Gastroesophageal sphincter (tissue), 4 donors: Measurements from ENCODE around the gene U2AF1L4. TPM values are rescaled to one million over a fixed set of nuclear protein-coding genes. Genes with fewer than 3 reads are reported as not detected.

Experiments used
- ATAC-seq: fragments of 150-250 bp; one replicate; pipeline ENCODE4 v1.9.1; 2016; ENCODE audit warnings: mild to moderate bottlenecking, moderate library complexity
- H3K27ac ChIP-seq, 4 donors: fragments of 200-600 bp; sonication (generic) in 3 of 4; 1 replicate in 3 of 4; 2 replicates in 1 of 4; pipeline ENCODE4 v1.5.1; 2016 to 2019
- H3K27me3 ChIP-seq: fragments of 200-600 bp; sonication (generic); one replicate; pipeline ENCODE4 v1.5.1; 2019
- H3K36me3 ChIP-seq, 2 donors: fragments of 200-600 bp; sonication (generic); one replicate each; pipeline ENCODE4 v1.5.1; 2019; ENCODE audit warnings: control low read depth in 1 of 2
- H3K4me1 ChIP-seq, 3 donors: fragments of 200-600 bp; sonication (generic); 1 replicate in 2 of 3; 2 replicates in 1 of 3; pipeline ENCODE4 v1.5.1; 2016 to 2019; ENCODE audit warnings: control low read depth in 2 of 3
- H3K4me3 ChIP-seq, 2 donors: fragments of 200-600 bp; sonication (generic); one replicate each; pipeline ENCODE4 v1.5.1; 2019; ENCODE audit warnings: mild to moderate bottlenecking in 1 of 2, moderate library complexity in 1 of 2
- H3K9me3 ChIP-seq, 3 donors: fragments of 200-600 bp; sonication (generic); one replicate each; pipeline ENCODE4 v1.5.1; 2017 to 2019; ENCODE audit warnings: control low read depth in 2 of 3
- CTCF ChIP-seq, 4 experiments: fragments of 200-600 bp in 2 of 4; fragments of 450-650 bp in 2 of 4; sonication (generic) in 1 of 4; IDR thresholded peaks; one replicate each; pipeline ENCODE4 v1.5.1; 2017 to 2019; ENCODE audit warnings: antibody characterized with exemption in 4 of 4, mild to moderate bottlenecking in 2 of 4, moderate library complexity in 2 of 4
- EP300 ChIP-seq: sonication (generic); formaldehyde crosslinking; IDR thresholded peaks from one replicate; pipeline ENCODE4 v1.6.1; 2017; ENCODE audit warnings: antibody characterized with exemption, mild to moderate bottlenecking
- POLR2A ChIP-seq, 2 donors: fragments of 450-650 bp; IDR thresholded peaks; one replicate each; pipeline ENCODE4 v1.6.1; 2017; ENCODE audit warnings: antibody characterized with exemption in 2 of 2, mild to moderate bottlenecking in 2 of 2, moderate library complexity in 1 of 2
- POLR2AphosphoS5 ChIP-seq: sonication (generic); formaldehyde crosslinking; IDR thresholded peaks from one replicate; pipeline ENCODE4 v1.6.1; 2017; ENCODE audit warnings: antibody characterized with exemption
- WGBS, 2 donors: methylation state at CpG; one replicate each; pipeline ENCODE4 v1.1.5; 2018; ENCODE audit warnings: low coverage in 1 of 2; 5-methylcytosine and 5-hydroxymethylcytosine counted together
- total RNA-seq, 4 donors: library from RNA; depleted of rRNA; stranded (reverse); fragments of >200 nt; gene quantifications; one replicate each; pipeline ENCODE4 v1.1.0, GENCODE V29; 2016

The U2AF1L4 gene
- total RNA-seq, 4 donors from 2014 or later = 7.5 to 29.3 (median 23.7) TPM

- Histone ChIP-seq H3K36me3 (peaks cover 0 to 17% of the 10 kb centered on the region in 2 donors), H3K4me3 (peak overlapping the region; percentile 57 to 94), H3K4me1 (peaks cover 0 to 43% (median 19%) of the 10 kb centered on the region in 3 donors), H3K27me3 (no peaks in the 10 kb centered on the region), H3K27ac (peak overlapping the region; percentile 35 to 98 (median 92)), H3K9me3 (no peaks in the 10 kb centered on the region)
- TF ChIP-seq CTCF (IDR thresholded peaks at IDR 0.05) (no peak), EP300 (no peak), POLR2AphosphoS5 (no peak), POLR2A (IDR thresholded peaks at IDR 0.05) (no peak)
- 0 to 5% methylated on average over 12 to 34 of the region's 52 CpGs for WGBS, 2 donors
- ATAC-seq = peak; percentile 23
Observed at GRCh38 chr19:35715981-35716800, 29.0 kb downstream of the U2AF1L4 start.

GRCh38 chr19:35715355-35715809, 29.8 kb downstream of the U2AF1L4 start:
- Histone ChIP-seq H3K36me3 (peaks cover 0 to 9% of the 10 kb centered on the region in 2 donors), H3K4me1 (peaks cover 0 to 37% (median 19%) of the 10 kb centered on the region in 3 donors), H3K4me3 (peak overlapping the region in 1 of 2 donors; percentile 94), H3K27ac (peak overlapping the region in 3 of 4 donors; percentile 91 to 98 (median 94)), H3K27me3 (no peaks in the 10 kb centered on the region), H3K9me3 (no peaks in the 10 kb centered on the region)
- 40% methylated on average over 1 of the region's 7 CpGs; no CpG with 5 or more reads in 1 of the 2 donors for WGBS, 2 donors
- TF ChIP-seq POLR2AphosphoS5 = no peak
- no peak for TF ChIP-seq CTCF (IDR thresholded peaks at IDR 0.05)
- no peak for TF ChIP-seq EP300
- no peak for TF ChIP-seq POLR2A (IDR thresholded peaks at IDR 0.05)
- no peak for ATAC-seq

- no peaks in the 10 kb centered on the region for H3K9me3 ChIP-seq
- WGBS, 2 donors = 73 to 82% methylated on average over 3 of the region's 14 CpGs
- H3K36me3 ChIP-seq = peaks cover 0 to 3% of the 10 kb centered on the region in 2 donors
- ATAC-seq = no peak
- no peak overlapping the region for H3K4me3 ChIP-seq
- H3K27ac ChIP-seq = peak overlapping the region in 2 of 4 donors; percentile 91 to 98
- TF ChIP-seq POLR2AphosphoS5 (no peak), CTCF (IDR thresholded peaks at IDR 0.05) (no peak), POLR2A (IDR thresholded peaks at IDR 0.05) (no peak), EP300 (no peak)
- no peaks in the 10 kb centered on the region for H3K27me3 ChIP-seq
- H3K4me1 ChIP-seq = peaks cover 0 to 31% (median 19%) of the 10 kb centered on the region in 3 donors
Observed at GRCh38 chr19:35714601-35715354, 30.4 kb downstream of the U2AF1L4 start.

- no peaks in the 10 kb centered on the region for H3K9me3 ChIP-seq
- H3K27me3 ChIP-seq = no peaks in the 10 kb centered on the region
- H3K4me1 ChIP-seq = peaks cover 0 to 23% (median 14%) of the 10 kb centered on the region in 3 donors
- ATAC-seq = no peak
- TF ChIP-seq POLR2AphosphoS5 (no peak), POLR2A (IDR thresholded peaks at IDR 0.05) (no peak), CTCF (IDR thresholded peaks at IDR 0.05) (no peak), EP300 (no peak)
- 67 to 76% methylated on average over 4 to 9 of the region's 12 CpGs for WGBS, 2 donors
- no peaks in the 10 kb centered on the region for H3K36me3 ChIP-seq
- no peak overlapping the region for H3K4me3 ChIP-seq
- no peak overlapping the region for H3K27ac ChIP-seq
Observed at GRCh38 chr19:35713904-35714495, 31.2 kb downstream of the U2AF1L4 start.
